ENCODE results near the gene FANCE. TPM values are rescaled to one million over a fixed set of nuclear protein-coding genes. Genes with fewer than 3 reads are reported as not detected.

Gene FANCE
- total and polyA plus RNA-seq, 9 donors: 5.3 to 12.2 (median 9.1) TPM

DNA sequence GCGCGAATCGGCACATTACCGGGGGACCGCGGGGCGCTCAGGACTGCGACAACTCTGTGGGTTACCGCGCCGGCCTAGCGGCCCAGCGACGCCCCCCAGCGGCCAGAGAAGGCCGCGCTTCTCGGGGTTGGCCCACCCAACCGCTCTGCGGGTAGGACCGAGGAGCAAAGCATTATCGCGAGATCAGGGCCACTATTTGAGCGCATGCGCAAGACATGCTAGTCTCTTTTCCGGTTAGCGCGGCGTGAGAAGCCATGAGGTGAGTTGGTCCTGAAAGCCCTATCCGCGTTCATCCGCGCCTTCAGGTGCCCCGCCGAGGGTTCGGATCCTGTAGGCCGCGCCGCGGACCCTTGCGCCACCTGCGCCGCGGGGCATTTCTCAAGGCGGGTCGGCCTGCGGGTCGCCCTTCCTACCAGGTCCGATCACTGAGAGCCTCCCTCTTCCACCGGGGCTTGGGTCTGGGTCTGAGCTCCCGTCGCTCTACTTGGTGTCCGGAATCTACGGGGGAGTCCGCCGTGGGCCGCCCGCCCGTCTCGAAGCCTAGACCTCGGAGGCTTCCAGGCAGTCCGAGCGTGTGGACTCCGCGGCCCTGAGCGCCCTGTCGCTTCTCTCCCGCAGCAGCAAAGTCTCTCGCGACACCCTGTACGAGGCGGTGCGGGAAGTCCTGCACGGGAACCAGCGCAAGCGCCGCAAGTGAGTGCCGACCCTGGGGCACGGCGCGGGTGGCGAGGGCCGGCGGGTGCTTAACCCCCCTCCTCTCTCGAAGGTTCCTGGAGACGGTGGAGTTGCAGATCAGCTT, 16.2 kb downstream of the FANCE start, which contains the start of gene RPL10A:
RPL10A (plus strand) TSS at position 221 of the 799 bp plus-strand sequence; CDS start at position 255, 34 bp downstream.
- peak; percentile 95 for TF ChIP-seq POLR2A (IDR thresholded peaks at IDR 0.05)
- TF ChIP-seq EP300 (IDR thresholded peaks at IDR 0.05): no peak
- TF ChIP-seq, protein P1, sequence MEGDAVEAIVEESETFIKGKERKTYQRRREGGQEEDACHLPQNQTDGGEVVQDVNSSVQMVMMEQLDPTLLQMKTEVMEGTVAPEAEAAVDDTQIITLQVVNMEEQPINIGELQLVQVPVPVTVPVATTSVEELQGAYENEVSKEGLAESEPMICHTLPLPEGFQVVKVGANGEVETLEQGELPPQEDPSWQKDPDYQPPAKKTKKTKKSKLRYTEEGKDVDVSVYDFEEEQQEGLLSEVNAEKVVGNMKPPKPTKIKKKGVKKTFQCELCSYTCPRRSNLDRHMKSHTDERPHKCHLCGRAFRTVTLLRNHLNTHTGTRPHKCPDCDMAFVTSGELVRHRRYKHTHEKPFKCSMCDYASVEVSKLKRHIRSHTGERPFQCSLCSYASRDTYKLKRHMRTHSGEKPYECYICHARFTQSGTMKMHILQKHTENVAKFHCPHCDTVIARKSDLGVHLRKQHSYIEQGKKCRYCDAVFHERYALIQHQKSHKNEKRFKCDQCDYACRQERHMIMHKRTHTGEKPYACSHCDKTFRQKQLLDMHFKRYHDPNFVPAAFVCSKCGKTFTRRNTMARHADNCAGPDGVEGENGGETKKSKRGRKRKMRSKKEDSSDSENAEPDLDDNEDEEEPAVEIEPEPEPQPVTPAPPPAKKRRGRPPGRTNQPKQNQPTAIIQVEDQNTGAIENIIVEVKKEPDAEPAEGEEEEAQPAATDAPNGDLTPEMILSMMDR (IDR thresholded peaks at IDR 0.05): peak; percentile 97 to 99 (median 98)
- peak; percentile 96 to 98 (median 97) for DNase-seq
- Histone ChIP-seq H3K27me3 (no peaks in the 10 kb centered on the region), H3K4me3 (peak within 1 kb of the TSS; percentile 65), H3K36me3 (no peaks in the 10 kb centered on the region), H3K4me1 (ENCODE audit: insufficient read depth) (peaks cover 8% of the 10 kb centered on the region), H3K9me3 (no peaks in the 10 kb centered on the region), H3K27ac (peak within 1 kb of the TSS; percentile 78 to 81)
- intact Hi-C loops (cut with DNase I): loop anchor here in 1 of 4 donors (2.0 to 5.0 kb wide), 2 partner anchors 28 to 126 kb away; partner anchors contain the start of genes PPARD and TEAD3
- WGBS, 3 donors: 0 to 1% (median 1%) methylated on average over 57 to 86 of the region's 86 CpGs

DNA sequence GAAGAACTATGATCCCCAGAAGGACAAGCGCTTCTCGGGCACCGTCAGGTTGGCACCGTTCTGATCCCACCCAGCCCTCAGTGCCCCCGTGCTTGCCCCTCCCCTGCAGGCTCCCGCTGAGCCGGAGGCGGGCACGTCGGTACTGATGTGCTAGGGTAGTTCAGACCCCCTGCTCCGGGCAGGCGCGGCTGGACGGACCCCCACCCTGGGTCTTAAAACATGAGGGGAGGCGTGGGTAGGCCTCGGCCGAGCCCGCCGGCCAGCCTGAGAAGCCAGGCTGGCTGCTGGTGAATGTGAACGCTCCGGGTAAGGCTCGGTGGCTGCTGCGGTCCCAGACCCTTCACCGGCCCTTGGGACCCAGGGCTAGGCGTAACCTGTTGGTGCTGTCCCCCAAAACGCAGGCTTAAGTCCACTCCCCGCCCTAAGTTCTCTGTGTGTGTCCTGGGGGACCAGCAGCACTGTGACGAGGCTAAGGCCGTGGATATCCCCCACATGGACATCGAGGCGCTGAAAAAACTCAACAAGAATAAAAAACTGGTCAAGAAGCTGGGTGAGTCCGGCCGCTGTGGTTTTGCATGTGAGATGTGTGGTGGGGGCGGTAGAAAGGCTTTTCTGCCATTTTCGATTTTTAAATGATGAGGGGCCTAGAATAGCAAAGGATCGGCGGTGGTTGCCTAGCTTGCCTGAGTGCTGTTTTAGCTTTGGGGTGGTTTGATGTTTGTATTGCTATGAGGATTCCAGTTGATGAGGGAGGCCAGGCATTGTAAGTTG, 17.0 kb downstream of the FANCE start:
- peaks cover 8% of the 10 kb centered on the region for H3K4me1 ChIP-seq (ENCODE audit: insufficient read depth)
- TF ChIP-seq, protein P1 (IDR thresholded peaks at IDR 0.05): no peak
- TF ChIP-seq POLR2A (IDR thresholded peaks at IDR 0.05): no peak
- TF ChIP-seq EP300 (IDR thresholded peaks at IDR 0.05): no peak
- 0 to 2% (median 1%) methylated on average over 18 to 37 of the region's 37 CpGs for WGBS, 3 donors
- H3K36me3 ChIP-seq: no peaks in the 10 kb centered on the region
- no peaks in the 10 kb centered on the region for H3K27me3 ChIP-seq
- peak overlapping the region; percentile 78 to 81 for H3K27ac ChIP-seq
- peak overlapping the region; percentile 65 for H3K4me3 ChIP-seq
- peak in 2 of 5 donors; percentile 45 to 66 for DNase-seq
- no peaks in the 10 kb centered on the region for H3K9me3 ChIP-seq
- intact Hi-C loops (cut with DNase I): loop anchor here in 1 of 4 donors (2.0 to 5.0 kb wide), 2 partner anchors 28 to 127 kb away; partner anchors contain the start of genes PPARD and TEAD3

- peak overlapping the region; percentile 65 for H3K4me3 ChIP-seq
- no peaks in the 10 kb centered on the region for H3K27me3 ChIP-seq
- H3K4me1 ChIP-seq (ENCODE audit: insufficient read depth): peaks cover 8% of the 10 kb centered on the region
- no peaks in the 10 kb centered on the region for H3K36me3 ChIP-seq
- peak overlapping the region; percentile 78 to 81 for H3K27ac ChIP-seq
- H3K9me3 ChIP-seq: no peaks in the 10 kb centered on the region
- peak in 3 of 5 donors; percentile 58 to 69 (median 62) for DNase-seq
- TF ChIP-seq, protein P1 (IDR thresholded peaks at IDR 0.05): no peak
- no peak for TF ChIP-seq EP300 (IDR thresholded peaks at IDR 0.05)
- TF ChIP-seq POLR2A (IDR thresholded peaks at IDR 0.05): no peak
- WGBS, 3 donors: 18 to 38% (median 25%) methylated on average over 18 of the region's 18 CpGs
- intact Hi-C loops (cut with DNase I): loop anchor here in 1 of 4 donors (2.0 to 5.0 kb wide), 2 partner anchors 27 to 128 kb away; partner anchors contain the start of genes PPARD and TEAD3
Observed at GRCh38 chr6:35469751-35470662, 17.9 kb downstream of the FANCE start.
